Epithelial cell of esophagus (primary cell): ENCODE measurements around the gene CD7.

Experiments used
- DNase-seq: peaks from one replicate; pipeline ENCODE4 v3.0.0; 2010; ENCODE audit warnings: low read depth
- H3K4me3 ChIP-seq: 2 replicates; pipeline ENCODE4 v1.5.1; 2011; ENCODE audit warnings: mild to moderate bottlenecking, low read length, control low read depth
- CTCF ChIP-seq: IDR thresholded peaks from 2 replicates; pipeline ENCODE4 v1.5.1; 2011; ENCODE audit warnings: low read depth, mild to moderate bottlenecking, low read length, control low read depth, inconsistent platforms; ENCODE audit not compliant: insufficient read depth; ENCODE audit errors: missing control alignments

The CD7 gene

GRCh38 chr17:82330322-82331239 is 13.2 kb upstream of the CD7 start:
- H3K4me3 ChIP-seq: no peak overlapping the region
- DNase-seq: peak; percentile 52
- no peak for TF ChIP-seq CTCF

- no peak for DNase-seq
- H3K4me3 ChIP-seq: no peak overlapping the region
- no peak for TF ChIP-seq CTCF
Observed at GRCh38 chr17:82329683-82330321, 12.4 kb upstream of the CD7 start.

GRCh38 chr17:82328994-82329507 is 11.6 kb upstream of the CD7 start:
- H3K4me3 ChIP-seq: no peak overlapping the region
- no peak for TF ChIP-seq CTCF

GRCh38 chr17:82328141-82328993 is 11.0 kb upstream of the CD7 start:
- peak; percentile 43 for DNase-seq
- peak; percentile 21 for TF ChIP-seq CTCF
- H3K4me3 ChIP-seq: no peak overlapping the region

More at GRCh38 chr17:82328994-82329507, 11.6 kb upstream of the CD7 start:
- DNase-seq: no peak

GRCh38 chr17:82327757-82328140 is 10.3 kb upstream of the CD7 start:
- no peak overlapping the region for H3K4me3 ChIP-seq
- DNase-seq: no peak
- TF ChIP-seq CTCF: no peak

GRCh38 chr17:82327289-82327688 is 9.9 kb upstream of the CD7 start:
- no peak overlapping the region for H3K4me3 ChIP-seq
- TF ChIP-seq CTCF: no peak
- DNase-seq: no peak
